ENCODE measurements around the gene KCNG2. TPM values are rescaled to one million over a fixed set of nuclear protein-coding genes. Genes with fewer than 3 reads are reported as not detected.

KCNG2 gene
- total and polyA plus RNA-seq, 2 experiments from 2014 or later: 0.13 to 0.52 TPM

- no peak for TF ChIP-seq ZNF462 (CRISPR knock-in tag; IDR thresholded peaks at IDR 0.05)
- TF ChIP-seq EZH2phosphoT487 (IDR thresholded peaks at IDR 0.05; ENCODE audit: unreplicated experiment): no peak
Measured at GRCh38 chr18:79809482-79810192, 11.9 kb downstream of the KCNG2 start (continued).

- Histone ChIP-seq H3K27me3 (ENCODE audit: insufficient read depth) (no peaks in the 10 kb centered on the region), H3K27ac (ENCODE audit: low read depth) (no peak overlapping the region), H3K4me1 (ENCODE audit: insufficient read depth) (no peaks in the 10 kb centered on the region), H4K20me1 (replicated peaks; ENCODE audit: insufficient read depth) (no peaks in the 10 kb centered on the region), H3K4me3 (no peak overlapping the region), H3F3A (replicated peaks; ENCODE audit: low read depth) (no peaks in the 10 kb centered on the region), H3K4me2 (no peak overlapping the region), H3K79me2 (replicated peaks; ENCODE audit: insufficient read depth) (no peaks in the 10 kb centered on the region), H3K9me2 (ENCODE audit: insufficient read depth) (no peaks in the 10 kb centered on the region), H2AFZ (no peak overlapping the region), H3K36me3 (ENCODE audit: insufficient read depth) (no peaks in the 10 kb centered on the region)
- no peaks in the 10 kb centered on the region for H3K36me3 Mint-ChIP-seq (ENCODE audit: low read depth)
- no peaks in the 10 kb centered on the region for H3K4me1 Mint-ChIP-seq
- TF ChIP-seq CREB1 (CRISPR knock-in tag; IDR thresholded peaks at IDR 0.05; ENCODE audit: low read depth): no peak
- no peak for TF ChIP-seq STAT1 (IDR thresholded peaks at IDR 0.05; ENCODE audit: unreplicated experiment)
- TF ChIP-seq EZH2 (IDR thresholded peaks at IDR 0.05; ENCODE audit: low read depth, unreplicated experiment): no peak
- TF ChIP-seq, protein P1, sequence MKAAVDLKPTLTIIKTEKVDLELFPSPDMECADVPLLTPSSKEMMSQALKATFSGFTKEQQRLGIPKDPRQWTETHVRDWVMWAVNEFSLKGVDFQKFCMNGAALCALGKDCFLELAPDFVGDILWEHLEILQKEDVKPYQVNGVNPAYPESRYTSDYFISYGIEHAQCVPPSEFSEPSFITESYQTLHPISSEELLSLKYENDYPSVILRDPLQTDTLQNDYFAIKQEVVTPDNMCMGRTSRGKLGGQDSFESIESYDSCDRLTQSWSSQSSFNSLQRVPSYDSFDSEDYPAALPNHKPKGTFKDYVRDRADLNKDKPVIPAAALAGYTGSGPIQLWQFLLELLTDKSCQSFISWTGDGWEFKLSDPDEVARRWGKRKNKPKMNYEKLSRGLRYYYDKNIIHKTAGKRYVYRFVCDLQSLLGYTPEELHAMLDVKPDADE (IDR thresholded peaks at IDR 0.05): no peak
- no peaks in the 10 kb centered on the region for H3K9me3 Mint-ChIP-seq
- H3K4me3 Mint-ChIP-seq: no peak overlapping the region
- no peak overlapping the region for H3K27ac Mint-ChIP-seq
- peaks cover 2% of the 10 kb centered on the region for H3K27me3 Mint-ChIP-seq (ENCODE audit: insufficient read depth, low read depth, poor library complexity)
- ATAC-seq (no peak), DNase-seq (ENCODE audit: low spot score) (no peak)
Measured at GRCh38 chr18:79812052-79812451, 14.3 kb downstream of the KCNG2 start.

Measured in GM23338 (cell line).